MM.1S (cell line): ENCODE data around the gene ZIC4.

Experiments
- CTCF ChIP-seq: fragments of 300-600 bp; sonication (generic); IDR thresholded peaks from 2 replicates; pipeline ENCODE4 v1.5.1; 2016; ENCODE audit warnings: antibody characterized with exemption, low read length, mixed read lengths
- EZH2phosphoT487 ChIP-seq: fragments of 300-600 bp; sonication (generic); IDR thresholded peaks from 2 replicates; pipeline ENCODE4 v1.6.1; 2018; ENCODE audit warnings: antibody characterized with exemption, low read length

- TF ChIP-seq CTCF (no peak), EZH2phosphoT487 (no peak)
Observed at GRCh38 chr3:147449669-147450068, 43.3 kb upstream of the ZIC4 start.
